GM10266 (cell line): ENCODE data around the gene SPTBN4.
A peak's percentile ranks its signal among the peaks of the same experiment; 100 is the strongest.

Experiments used
- DNase-seq: peaks from one replicate; pipeline ENCODE4 v3.0.0; 2012; ENCODE audit errors: extremely low spot score
- CTCF ChIP-seq: IDR thresholded peaks from 2 replicates; pipeline ENCODE4 v1.5.1; 2012; ENCODE audit warnings: mild to moderate bottlenecking, low read depth; ENCODE audit not compliant: control insufficient read depth, insufficient read depth; ENCODE audit errors: missing control alignments

SPTBN4 gene

GRCh38 chr19:40466985-40467734 is at the start of gene SPTBN4:
Gene SPTBN4 (plus strand): TSS chr19:40467001. CDS start chr19:40472622, 5,621 bp downstream.
- peak; percentile 40 for DNase-seq
- TF ChIP-seq CTCF = no peak

DNA sequence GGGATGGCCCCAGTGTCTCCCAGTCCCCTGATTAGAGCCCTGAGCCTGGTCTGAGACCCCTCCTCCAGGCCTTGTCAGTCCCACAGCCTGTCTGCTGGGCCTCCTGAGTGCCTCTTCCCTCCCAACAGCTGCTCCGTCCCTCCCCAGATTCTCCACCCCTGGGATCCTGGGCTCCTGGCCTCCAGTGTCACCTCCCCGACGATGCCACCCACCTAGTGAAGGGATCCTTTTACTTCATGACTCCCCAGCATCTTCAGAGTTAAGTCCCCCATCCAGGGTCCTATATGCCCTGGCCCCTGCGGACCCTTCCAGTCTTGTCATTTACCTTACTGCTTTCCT is 49.2 kb upstream of the SPTBN4 start:
- DNase-seq = no peak
- no peak for TF ChIP-seq CTCF

GRCh38 chr19:40418040-40418439 is 48.8 kb upstream of the SPTBN4 start:
- DNase-seq = no peak
- TF ChIP-seq CTCF = no peak

DNA sequence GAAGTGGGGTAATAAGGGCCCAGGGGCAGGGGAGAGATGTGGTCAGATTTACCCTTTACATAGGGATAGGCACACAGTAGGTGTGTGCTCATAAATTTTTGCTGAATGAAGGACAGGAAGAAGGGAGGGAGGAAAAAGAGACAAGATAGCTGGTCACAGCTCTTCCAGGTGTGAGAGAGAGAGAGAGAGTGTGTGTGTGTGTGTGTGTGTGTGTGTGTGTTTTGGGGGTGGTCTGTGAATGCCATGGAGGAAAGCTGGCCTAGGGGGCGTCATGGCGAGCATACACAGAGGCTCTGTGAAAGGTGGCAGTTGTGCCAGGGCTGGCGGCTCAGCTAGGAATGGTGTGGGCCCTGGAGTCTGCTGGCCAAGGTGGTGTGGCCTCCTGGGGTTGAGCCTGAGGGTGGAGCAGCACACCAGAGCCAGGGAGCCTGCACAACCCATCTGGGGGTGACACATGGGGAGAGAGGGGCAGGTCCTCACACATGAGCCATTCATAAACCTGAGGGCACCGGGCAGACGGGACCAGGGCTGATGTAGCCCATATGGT is 47.7 kb upstream of the SPTBN4 start:
- DNase-seq = no peak
- no peak for TF ChIP-seq CTCF

DNA sequence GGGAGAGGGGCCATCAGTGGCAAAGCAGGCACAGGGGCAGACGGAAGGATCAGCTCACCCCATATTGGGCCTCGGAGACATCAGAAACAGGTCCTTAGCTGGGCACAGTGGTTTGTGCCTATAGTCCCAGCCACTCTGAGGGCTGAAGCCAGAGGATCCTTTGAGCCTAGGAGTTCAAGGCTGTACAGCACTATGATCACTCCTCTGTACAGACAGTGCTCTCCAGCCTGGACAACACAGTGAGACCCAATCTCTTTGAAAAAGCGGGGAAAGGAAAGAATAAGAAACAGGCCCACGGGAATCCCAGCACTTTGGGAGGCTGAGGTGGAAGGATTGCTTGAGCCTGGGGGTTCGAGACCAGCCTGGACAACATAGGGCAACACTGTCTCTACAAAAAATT is 47.0 kb upstream of the SPTBN4 start:
- TF ChIP-seq CTCF = no peak
- no peak for DNase-seq

GRCh38 chr19:40420451-40420765 is 46.4 kb upstream of the SPTBN4 start:
- no peak for DNase-seq
- no peak for TF ChIP-seq CTCF
